Peyer's patch (tissue), 4 donors: Measurements from ENCODE around the gene C11orf68. TPM values are rescaled to one million over a fixed set of nuclear protein-coding genes. Genes with fewer than 3 reads are reported as not detected.
"Not testable (repeated sequence)": the region's sequence is repeated elsewhere in the genome, so short reads cannot be mapped to it uniquely, and the experiment has no call there.

Experiments
- DNase-seq, 3 donors: peaks; one replicate each; pipeline ENCODE4 v3.0.0-alpha.2; 2017 to 2019
- H3K27ac ChIP-seq, 4 donors: fragments of 200-600 bp; sonication (generic); one replicate each; pipeline ENCODE4 v1.5.1; 2016 to 2019
- H3K27me3 ChIP-seq, 2 donors: fragments of 200-600 bp; sonication (generic); one replicate each; pipeline ENCODE4 v1.5.1; 2019
- H3K36me3 ChIP-seq, 3 donors: fragments of 200-600 bp; sonication (generic); one replicate each; pipeline ENCODE4 v1.5.1; 2016 to 2019
- H3K4me1 ChIP-seq, 4 donors: fragments of 200-600 bp; sonication (generic); one replicate each; pipeline ENCODE4 v1.5.1; 2016 to 2019
- H3K4me3 ChIP-seq, 4 donors: fragments of 200-600 bp; sonication (generic); 1 replicate in 3 of 4; 2 replicates in 1 of 4; pipeline ENCODE4 v1.5.1; 2016 to 2019; ENCODE audit warnings: mild to moderate bottlenecking in 1 of 4
- H3K9me3 ChIP-seq, 4 donors: fragments of 200-600 bp; sonication (generic); one replicate each; pipeline ENCODE4 v1.5.1; 2016 to 2019; ENCODE audit warnings: mild to moderate bottlenecking in 1 of 4
- POLR2A ChIP-seq, 2 donors: fragments of 450-650 bp; IDR thresholded peaks; one replicate each; pipeline ENCODE4 v1.5.1; 2017; ENCODE audit warnings: antibody characterized with exemption in 2 of 2, mild to moderate bottlenecking in 2 of 2, moderate library complexity in 2 of 2
- total RNA-seq, 4 donors: library from RNA; depleted of rRNA; stranded (reverse); fragments of >200 nt; gene quantifications; one replicate each; pipeline ENCODE4 v1.1.0, GENCODE V29; 2016
- TF ChIP-seq, protein P1 (sequence below), 6 experiments: fragments of 450-650 bp in 4 of 6; fragments of 200-600 bp in 2 of 6; sonication (generic) in 1 of 6; IDR thresholded peaks; one replicate each; pipeline ENCODE4 v1.5.1; 2017 to 2019; ENCODE audit warnings: antibody characterized with exemption in 6 of 6, mild to moderate bottlenecking in 3 of 6, moderate library complexity in 1 of 6

The C11orf68 gene
- total RNA-seq, 4 donors from 2014 or later, result 8.3 to 20.6 (median 12.1) TPM

DNA sequence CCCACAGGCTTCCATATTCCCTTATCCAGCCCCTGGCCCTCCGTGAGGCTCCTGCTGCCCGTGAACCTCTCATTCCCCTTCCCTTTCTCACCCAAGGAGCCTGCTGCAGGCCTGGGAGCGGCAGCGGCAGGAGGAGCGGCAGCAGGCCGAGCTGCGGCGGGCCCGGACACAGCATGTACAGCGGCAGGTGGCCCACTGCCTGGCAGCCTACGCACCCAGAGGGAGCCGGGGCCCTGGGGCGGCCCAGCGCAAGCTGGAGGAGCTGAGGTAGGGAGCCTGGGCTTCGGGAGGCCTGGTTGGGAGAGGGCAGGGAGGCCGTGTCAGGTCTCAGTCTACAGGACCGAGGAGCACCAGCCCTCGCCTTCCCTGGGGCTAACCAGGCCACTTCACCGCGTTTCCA is 34.6 kb upstream of the C11orf68 start:
- H3K27ac ChIP-seq, result no peak overlapping the region
- DNase-seq, result no peak
- no peaks in the 10 kb centered on the region for H3K36me3 ChIP-seq
- H3K4me3 ChIP-seq, result no peak overlapping the region
- H3K4me1 ChIP-seq, result peaks cover 0 to 5% (median 0%) of the 10 kb centered on the region in 4 donors
- H3K9me3 ChIP-seq, result no peaks in the 10 kb centered on the region
- TF ChIP-seq, protein P1, sequence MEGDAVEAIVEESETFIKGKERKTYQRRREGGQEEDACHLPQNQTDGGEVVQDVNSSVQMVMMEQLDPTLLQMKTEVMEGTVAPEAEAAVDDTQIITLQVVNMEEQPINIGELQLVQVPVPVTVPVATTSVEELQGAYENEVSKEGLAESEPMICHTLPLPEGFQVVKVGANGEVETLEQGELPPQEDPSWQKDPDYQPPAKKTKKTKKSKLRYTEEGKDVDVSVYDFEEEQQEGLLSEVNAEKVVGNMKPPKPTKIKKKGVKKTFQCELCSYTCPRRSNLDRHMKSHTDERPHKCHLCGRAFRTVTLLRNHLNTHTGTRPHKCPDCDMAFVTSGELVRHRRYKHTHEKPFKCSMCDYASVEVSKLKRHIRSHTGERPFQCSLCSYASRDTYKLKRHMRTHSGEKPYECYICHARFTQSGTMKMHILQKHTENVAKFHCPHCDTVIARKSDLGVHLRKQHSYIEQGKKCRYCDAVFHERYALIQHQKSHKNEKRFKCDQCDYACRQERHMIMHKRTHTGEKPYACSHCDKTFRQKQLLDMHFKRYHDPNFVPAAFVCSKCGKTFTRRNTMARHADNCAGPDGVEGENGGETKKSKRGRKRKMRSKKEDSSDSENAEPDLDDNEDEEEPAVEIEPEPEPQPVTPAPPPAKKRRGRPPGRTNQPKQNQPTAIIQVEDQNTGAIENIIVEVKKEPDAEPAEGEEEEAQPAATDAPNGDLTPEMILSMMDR (IDR thresholded peaks at IDR 0.05), result no peak
- TF ChIP-seq POLR2A (IDR thresholded peaks at IDR 0.05), result no peak
- no peaks in the 10 kb centered on the region for H3K27me3 ChIP-seq

- H3K4me1 ChIP-seq, result peaks cover 0 to 2% (median 0%) of the 10 kb centered on the region in 4 donors
- DNase-seq, result no peak
- no peak overlapping the region for H3K27ac ChIP-seq
- no peaks in the 10 kb centered on the region for H3K36me3 ChIP-seq
- no peaks in the 10 kb centered on the region for H3K27me3 ChIP-seq
- H3K9me3 ChIP-seq, result no peaks in the 10 kb centered on the region
- no peak overlapping the region for H3K4me3 ChIP-seq
- no peak for TF ChIP-seq POLR2A (IDR thresholded peaks at IDR 0.05)
- TF ChIP-seq, protein P1 (IDR thresholded peaks at IDR 0.05), result no peak
These were observed 33.2 kb upstream of the C11orf68 start for GRCh38 chr11:65952052-65952521.

GRCh38 chr11:65951641-65952040 is 32.8 kb upstream of the C11orf68 start:
- H3K4me3 ChIP-seq, H3K27me3 ChIP-seq, H3K4me1 ChIP-seq, H3K36me3 ChIP-seq, DNase-seq, H3K9me3 ChIP-seq, H3K27ac ChIP-seq: not testable (repeated sequence)

DNA sequence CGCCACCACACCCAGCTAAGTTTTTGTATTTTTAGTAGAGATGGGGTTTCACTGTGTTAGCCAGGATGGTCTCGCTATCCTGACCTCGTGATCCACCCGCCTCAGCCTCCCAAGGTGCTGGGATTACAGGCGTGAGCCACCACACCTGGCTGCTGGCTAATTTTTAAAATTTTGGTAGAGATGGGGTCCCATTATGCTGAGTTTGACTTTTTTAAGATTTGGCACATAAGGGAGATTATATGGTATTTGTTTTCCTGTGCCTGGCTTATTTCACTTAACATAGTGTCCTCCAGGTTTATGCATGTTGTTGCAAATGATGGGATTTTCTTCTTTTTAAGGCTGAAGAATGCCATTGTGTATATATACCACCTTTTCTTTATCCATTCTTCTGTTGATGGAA is 31.8 kb upstream of the C11orf68 start:
- not testable (repeated sequence) for H3K27me3 ChIP-seq, H3K27ac ChIP-seq, H3K4me3 ChIP-seq, H3K4me1 ChIP-seq, H3K9me3 ChIP-seq, DNase-seq, H3K36me3 ChIP-seq

DNA sequence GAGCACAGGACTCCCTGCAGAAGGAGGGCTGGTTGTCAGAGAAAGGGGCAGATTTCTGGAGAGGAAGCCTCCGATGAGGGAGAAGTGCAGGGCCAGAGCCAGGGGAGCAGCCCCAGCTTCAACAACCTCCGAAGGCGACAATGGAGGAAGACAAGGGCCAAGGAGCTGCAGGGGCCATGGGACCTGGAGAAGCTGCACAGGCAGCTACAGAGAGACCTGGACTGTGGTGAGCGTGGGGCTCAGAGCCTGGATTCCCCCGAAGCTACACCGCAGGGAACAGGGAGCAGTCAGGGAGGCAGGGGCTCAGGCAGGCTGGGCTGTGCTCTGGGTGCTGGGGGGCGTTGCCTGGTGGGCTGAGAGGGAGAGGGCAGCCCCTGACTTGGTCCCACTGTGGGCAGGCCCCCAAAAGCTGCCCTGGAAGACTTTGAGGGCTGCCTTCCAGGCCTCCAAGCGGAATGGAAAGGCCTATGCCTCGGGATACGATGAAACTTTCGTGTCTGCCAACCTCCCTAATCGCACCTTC is 28.8 kb upstream of the C11orf68 start:
- Histone ChIP-seq H3K36me3 (no peaks in the 10 kb centered on the region), H3K9me3 (no peaks in the 10 kb centered on the region), H3K27ac (no peak overlapping the region), H3K27me3 (no peaks in the 10 kb centered on the region), H3K4me3 (no peak overlapping the region), H3K4me1 (no peaks in the 10 kb centered on the region)
- DNase-seq, result no peak
- no peak for TF ChIP-seq POLR2A (IDR thresholded peaks at IDR 0.05)
- TF ChIP-seq, protein P1 (IDR thresholded peaks at IDR 0.05), result no peak

DNA sequence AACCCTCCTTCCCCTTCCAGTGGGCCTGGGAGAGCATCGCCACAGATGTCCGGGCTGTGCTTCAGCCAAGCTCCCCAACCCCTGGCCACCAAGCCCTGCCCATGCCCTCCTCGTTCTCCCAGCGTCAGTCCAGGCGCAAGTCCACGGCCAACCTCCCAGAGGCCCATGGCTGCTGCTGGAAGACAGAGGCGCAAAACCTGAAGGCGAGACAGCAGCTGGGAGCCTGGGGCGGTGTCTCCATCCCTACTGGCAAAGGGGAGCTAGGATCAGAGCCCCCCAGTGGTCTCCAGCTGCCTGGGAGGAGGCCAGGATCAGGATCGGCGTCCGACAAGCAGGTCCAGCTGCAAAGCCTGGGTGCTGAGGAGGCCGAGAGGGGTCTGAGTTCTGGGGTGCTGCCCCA is 28.3 kb upstream of the C11orf68 start:
- Histone ChIP-seq H3K36me3 (no peaks in the 10 kb centered on the region), H3K27ac (no peak overlapping the region), H3K9me3 (no peaks in the 10 kb centered on the region), H3K4me1 (no peaks in the 10 kb centered on the region), H3K4me3 (no peak overlapping the region), H3K27me3 (no peaks in the 10 kb centered on the region)
- no peak for DNase-seq
- TF ChIP-seq, protein P1 (IDR thresholded peaks at IDR 0.05), result no peak
- no peak for TF ChIP-seq POLR2A (IDR thresholded peaks at IDR 0.05)

GRCh38 chr11:65946655-65947054 is 27.8 kb upstream of the C11orf68 start:
- no peaks in the 10 kb centered on the region for H3K36me3 ChIP-seq
- TF ChIP-seq, protein P1 (IDR thresholded peaks at IDR 0.05), result no peak
- no peak for TF ChIP-seq POLR2A (IDR thresholded peaks at IDR 0.05)
- H3K9me3 ChIP-seq, result no peaks in the 10 kb centered on the region
- no peak overlapping the region for H3K27ac ChIP-seq
- no peaks in the 10 kb centered on the region for H3K27me3 ChIP-seq
- H3K4me3 ChIP-seq, result no peak overlapping the region
- DNase-seq, result no peak
- no peaks in the 10 kb centered on the region for H3K4me1 ChIP-seq
